K562 (cell line): ENCODE data around the gene FKBP9. TPM values are rescaled to one million over a fixed set of nuclear protein-coding genes. Genes with fewer than 3 reads are reported as not detected.

ENCODE experiments used
- CBX2 ChIP-seq: fragments of 200-600 bp; sonication (generic); IDR thresholded peaks from one replicate; pipeline ENCODE4 v1.6.1; 2012; ENCODE audit warnings: mild to moderate bottlenecking, low read length, inconsistent platforms; ENCODE audit not compliant: insufficient read depth, poor library complexity, severe bottlenecking
- CBX5 ChIP-seq: IDR thresholded peaks from 2 replicates; pipeline ENCODE4 v1.6.1; 2014; ENCODE audit warnings: low read depth, borderline replicate concordance
- CEBPB ChIP-seq: fragments of 450-650 bp; IDR thresholded peaks from 2 replicates; pipeline ENCODE4 v1.6.1; 2016; ENCODE audit warnings: missing genetic modification characterization, missing compliant biosample characterization
- CXXC5 ChIP-seq: fragments of 250-450 bp; sonication (Bioruptor Pico); IDR thresholded peaks from 2 replicates; pipeline ENCODE4 v1.8.0; 2022; ENCODE audit warnings: inconsistent platforms, mild to moderate bottlenecking, moderate library complexity
- DIDO1 ChIP-seq: fragments of 450-650 bp; IDR thresholded peaks from 2 replicates; pipeline ENCODE4 v1.6.1; 2016; ENCODE audit warnings: low read depth, missing biosample characterization, missing genetic modification characterization
- E2F6 ChIP-seq, 2 experiments: IDR thresholded peaks; 2 replicates each; pipeline ENCODE4 v1.6.1; 2011; ENCODE audit warnings: borderline replicate concordance in 1 of 2, control low read depth in 1 of 2, low read depth in 1 of 2, low read length in 1 of 2, mild to moderate bottlenecking in 1 of 2, mixed read lengths in 1 of 2, moderate library complexity in 1 of 2; ENCODE audit not compliant: insufficient read depth in 1 of 2, insufficient read length in 1 of 2, poor library complexity in 1 of 2, severe bottlenecking in 1 of 2; ENCODE audit errors: extremely low read depth in 1 of 2
- FOSL1 ChIP-seq: fragments of 200-800 bp; sonication (Bioruptor generic); conservative IDR thresholded peaks from 2 replicates; pipeline ENCODE4 v1.6.1; 2016; ENCODE audit warnings: missing genetic modification characterization, missing compliant biosample characterization
- HES1 ChIP-seq: fragments of 450-650 bp; IDR thresholded peaks from 2 replicates; pipeline ENCODE4 v1.6.1; 2016; ENCODE audit warnings: low read depth, mild to moderate bottlenecking, moderate library complexity
- MTA2 ChIP-seq: fragments of 450-650 bp; IDR thresholded peaks from 2 replicates; pipeline ENCODE4 v1.6.1; 2016; ENCODE audit warnings: low read depth
- PHF21A ChIP-seq: fragments of 450-650 bp; IDR thresholded peaks from 2 replicates; pipeline ENCODE4 v1.6.1; 2017; ENCODE audit warnings: low read depth, borderline replicate concordance
- SNRNP70 ChIP-seq: fragments of 200-400 bp; formaldehyde crosslinking; optimal IDR thresholded peaks from 2 replicates; pipeline ENCODE3; 2017; ENCODE audit warnings: low read depth, low read length
- SRSF3 ChIP-seq: fragments of 200-400 bp; formaldehyde crosslinking; IDR thresholded peaks from 2 replicates; pipeline ENCODE4 v1.6.1; 2016; ENCODE audit warnings: mild to moderate bottlenecking, low read length, moderate library complexity; ENCODE audit not compliant: insufficient read depth
- ZBTB17 ChIP-seq: fragments of 450-650 bp; formaldehyde crosslinking; IDR thresholded peaks from 2 replicates; pipeline ENCODE4 v1.4.0; 2020; ENCODE audit warnings: mild to moderate bottlenecking
- ZBTB7A ChIP-seq: IDR thresholded peaks from 2 replicates; pipeline ENCODE4 v1.6.1; 2011; ENCODE audit warnings: low read depth, mild to moderate bottlenecking, low read length, moderate library complexity, borderline replicate concordance; ENCODE audit not compliant: control insufficient read depth
- ZNF121 ChIP-seq: sonication (generic); formaldehyde crosslinking; conservative IDR thresholded peaks from 2 replicates; pipeline ENCODE4 v1.8.0; 2022; ENCODE audit warnings: missing genetic modification reagents
- ZNF23 ChIP-seq: fragments of 250-450 bp; sonication (Bioruptor Pico); IDR thresholded peaks from 2 replicates; pipeline ENCODE4 v1.4.0; 2020; ENCODE audit warnings: mild to moderate bottlenecking
- ZNF511 ChIP-seq: sonication (generic); formaldehyde crosslinking; IDR thresholded peaks from 2 replicates; pipeline ENCODE4 v1.8.0; 2022; ENCODE audit warnings: mild to moderate bottlenecking, missing genetic modification reagents
- polyA plus RNA-seq, 8 experiments: library from polyadenylated mRNA; depleted of rRNA in 4 of 8; stranded (reverse) in 5 of 8; unstranded in 3 of 8; fragments of >200 nt; fragmentation: Nextera tagmentation in 2 of 8; fragmentation: Illumina TruSeq in 1 of 8; extraction: Ambion mirVana in 2 of 8; extraction: Trizol in 1 of 8; gene quantifications; 2 replicates each; pipeline versions ENCODE4 v1.2.1 to v1.2.3, GENCODE V29; 2011 to 2014; ENCODE audit warnings: inconsistent platforms in 1 of 8, missing spikeins in 1 of 8
- total RNA-seq, 7 experiments: library from RNA; depleted of rRNA in 6 of 7; stranded (reverse); fragments of >200 nt in 6 of 7; fragmentation: Illumina TruSeq in 2 of 7; extraction: Trizol in 2 of 7; gene quantifications; 2 replicates each; pipeline versions ENCODE4 v1.2.1 to v1.2.3, GENCODE V29; 2011 to 2021; ENCODE audit warnings: low replicate concordance in 1 of 7
- TF ChIP-seq, protein P1 (sequence below), 2 experiments: fragments of 450-650 bp; IDR thresholded peaks; 2 replicates each; pipeline ENCODE4 v1.6.1; 2016
- TF ChIP-seq, protein P2 (sequence below), 2 experiments: fragments of 200-800 bp in 1 of 2; sonication (Bioruptor generic) in 1 of 2; sonication (generic) in 1 of 2; formaldehyde crosslinking in 1 of 2; IDR thresholded peaks in 1 of 2; conservative IDR thresholded peaks in 1 of 2; 2 replicates each; pipeline versions ENCODE4 v1.5.0 to v1.6.1; 2016 to 2020; ENCODE audit warnings: missing compliant biosample characterization in 1 of 2, missing genetic modification characterization in 1 of 2, missing genetic modification reagents in 1 of 2
- TF ChIP-seq, protein P3 (sequence below): fragments of 450-650 bp; formaldehyde crosslinking; IDR thresholded peaks from 2 replicates; pipeline ENCODE4 v1.4.0; 2020; ENCODE audit warnings: mild to moderate bottlenecking, moderate library complexity

Gene FKBP9
- total and polyA plus RNA-seq, 9 of the 15 experiments (the other 6 are each of a cell fraction or from before 2014, with no cell fraction given), result 5.9 to 23.7 (median 15.8) TPM

DNA sequence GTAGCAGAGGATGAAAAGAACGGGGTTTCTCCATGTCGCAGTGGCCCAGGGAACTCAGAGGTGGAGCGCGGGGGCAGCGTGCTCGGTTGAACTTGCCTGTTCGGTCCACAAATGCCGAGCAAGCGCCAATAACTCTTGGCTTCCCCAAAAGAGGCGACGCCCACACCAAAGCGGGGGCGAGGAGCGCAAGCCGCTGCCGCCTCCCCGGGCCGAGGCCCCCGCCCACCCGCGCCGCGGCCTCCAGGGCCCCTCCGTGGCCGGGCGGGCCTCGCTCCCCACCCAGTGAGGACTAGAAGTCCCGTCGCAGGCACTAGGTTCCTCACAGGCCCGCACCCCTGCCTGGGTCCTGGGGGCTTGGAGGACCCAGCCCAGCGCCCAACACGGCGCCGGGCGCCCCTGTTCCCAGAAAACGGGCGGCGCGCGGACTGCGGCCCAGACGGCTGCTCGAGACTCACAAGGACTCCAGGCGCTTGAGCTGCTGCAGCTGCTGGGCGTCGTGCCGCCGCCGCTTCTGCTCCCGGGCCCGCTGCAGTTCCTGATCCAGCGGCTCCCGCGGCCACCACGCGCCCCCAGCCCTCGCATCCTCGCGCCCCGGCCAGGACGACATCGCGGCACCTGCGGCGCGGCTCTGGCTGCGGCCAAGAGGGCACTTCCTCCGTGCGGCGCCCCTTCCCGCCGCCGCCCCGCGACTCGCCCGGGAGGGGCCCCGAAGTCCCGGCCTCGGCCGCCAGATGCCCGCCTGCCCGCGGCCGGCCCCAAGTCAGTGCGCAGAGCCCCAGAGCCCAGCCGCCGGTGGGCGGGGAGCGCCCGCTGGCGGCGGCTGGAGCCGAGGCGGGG, 14.6 kb upstream of the FKBP9 start (continued):
- TF ChIP-seq, protein P1, sequence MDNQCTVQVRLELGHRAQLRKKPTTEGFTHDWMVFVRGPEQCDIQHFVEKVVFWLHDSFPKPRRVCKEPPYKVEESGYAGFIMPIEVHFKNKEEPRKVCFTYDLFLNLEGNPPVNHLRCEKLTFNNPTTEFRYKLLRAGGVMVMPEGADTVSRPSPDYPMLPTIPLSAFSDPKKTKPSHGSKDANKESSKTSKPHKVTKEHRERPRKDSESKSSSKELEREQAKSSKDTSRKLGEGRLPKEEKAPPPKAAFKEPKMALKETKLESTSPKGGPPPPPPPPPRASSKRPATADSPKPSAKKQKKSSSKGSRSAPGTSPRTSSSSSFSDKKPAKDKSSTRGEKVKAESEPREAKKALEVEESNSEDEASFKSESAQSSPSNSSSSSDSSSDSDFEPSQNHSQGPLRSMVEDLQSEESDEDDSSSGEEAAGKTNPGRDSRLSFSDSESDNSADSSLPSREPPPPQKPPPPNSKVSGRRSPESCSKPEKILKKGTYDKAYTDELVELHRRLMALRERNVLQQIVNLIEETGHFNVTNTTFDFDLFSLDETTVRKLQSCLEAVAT (IDR thresholded peaks at IDR 0.05), result no peak
- TF ChIP-seq ZNF511 (CRISPR knock-in tag) (peak; percentile 71; the same call in 1 of the 2 replicates), ZBTB17 (CRISPR knock-in tag) (0 out of 2 replicates have a peak, but pooled peaks have one; percentile 21), ZNF121 (no peak), SRSF3 (no peak), E2F6 (IDR thresholded peaks at IDR 0.05; ENCODE audit: borderline replicate concordance in 1 of 2, extremely low read depth in 1 of 2, insufficient read depth in 1 of 2, insufficient read length in 1 of 2, low read depth in 1 of 2, low read length in 1 of 2, poor library complexity in 1 of 2, severe bottlenecking in 1 of 2) (peak; percentile 77 to 85), MTA2 (no peak), HES1 (no peak), FOSL1 (tag) (no peak), SNRNP70 (no peak), PHF21A (no peak), CBX2 (no peak), CEBPB (tag) (no peak), ZBTB7A (peak; percentile 79), DIDO1 (tag) (no peak), ZNF23 (CRISPR knock-in tag) (no peak), CXXC5 (peak; percentile 87), CBX5 (no peak)
- TF ChIP-seq, protein P2, sequence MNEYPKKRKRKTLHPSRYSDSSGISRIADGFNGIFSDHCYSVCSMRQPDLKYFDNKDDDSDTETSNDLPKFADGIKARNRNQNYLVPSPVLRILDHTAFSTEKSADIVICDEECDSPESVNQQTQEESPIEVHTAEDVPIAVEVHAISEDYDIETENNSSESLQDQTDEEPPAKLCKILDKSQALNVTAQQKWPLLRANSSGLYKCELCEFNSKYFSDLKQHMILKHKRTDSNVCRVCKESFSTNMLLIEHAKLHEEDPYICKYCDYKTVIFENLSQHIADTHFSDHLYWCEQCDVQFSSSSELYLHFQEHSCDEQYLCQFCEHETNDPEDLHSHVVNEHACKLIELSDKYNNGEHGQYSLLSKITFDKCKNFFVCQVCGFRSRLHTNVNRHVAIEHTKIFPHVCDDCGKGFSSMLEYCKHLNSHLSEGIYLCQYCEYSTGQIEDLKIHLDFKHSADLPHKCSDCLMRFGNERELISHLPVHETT (CRISPR knock-in tag; conservative IDR thresholded peaks at IDR 0.05 in 1 of 2, IDR thresholded peaks at IDR 0.05 in 1 of 2), result peak in 1 of 2 experiments; percentile 60; a peak in 1 of 4 replicates
- TF ChIP-seq, protein P3, sequence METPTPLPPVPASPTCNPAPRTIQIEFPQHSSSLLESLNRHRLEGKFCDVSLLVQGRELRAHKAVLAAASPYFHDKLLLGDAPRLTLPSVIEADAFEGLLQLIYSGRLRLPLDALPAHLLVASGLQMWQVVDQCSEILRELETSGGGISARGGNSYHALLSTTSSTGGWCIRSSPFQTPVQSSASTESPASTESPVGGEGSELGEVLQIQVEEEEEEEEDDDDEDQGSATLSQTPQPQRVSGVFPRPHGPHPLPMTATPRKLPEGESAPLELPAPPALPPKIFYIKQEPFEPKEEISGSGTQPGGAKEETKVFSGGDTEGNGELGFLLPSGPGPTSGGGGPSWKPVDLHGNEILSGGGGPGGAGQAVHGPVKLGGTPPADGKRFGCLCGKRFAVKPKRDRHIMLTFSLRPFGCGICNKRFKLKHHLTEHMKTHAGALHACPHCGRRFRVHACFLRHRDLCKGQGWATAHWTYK (CRISPR knock-in tag), result 0 out of 2 replicates have a peak, but pooled peaks have one; percentile 47
